GM12878 (cell line): Measurements from ENCODE around the gene SPATS2L. TPM values are rescaled to one million over a fixed set of nuclear protein-coding genes. Genes with fewer than 3 reads are reported as not detected.

Source experiments
- ATAC-seq: fragments of 200-7000 bp; cut with Tn5 transposase; 3 replicates; pipeline ENCODE4 v1.9.1; 2020; ENCODE audit warnings: mild to moderate bottlenecking, moderate library complexity
- BruUV-seq: library from RNA; stranded (reverse); fragments of 400-500 nt; replicated peaks from 2 replicates; lab custom pipeline; 2021; lab: Mats Ljungman, UMichigan
- CTCF ChIA-PET: fragments of 300-600 bp; sonication (Branson Sonifier 250); formaldehyde crosslinking; extraction: SDS; loops from one replicate; lab custom pipeline; 2021; ENCODE audit warnings: inconsistent platforms; lab: Yijun Ruan, JAX
- POLR2A ChIA-PET: fragments of 350-600 bp; formaldehyde crosslinking; extraction: SDS; loops from one replicate; lab custom pipeline; 2021; ENCODE audit warnings: inconsistent platforms; lab: Charles Lee
- RAD21 ChIA-PET: fragments of 300-600 bp; sonication (Branson Sonifier 250); formaldehyde crosslinking; loops from one replicate; lab custom pipeline; 2023; ENCODE audit warnings: antibody characterized with exemption; ENCODE audit not compliant: unreplicated experiment; lab: Charles Lee
- SMC1A ChIA-PET: fragments of 300-600 bp; sonication (Branson Sonifier 250); formaldehyde crosslinking; loops from one replicate; lab custom pipeline; 2023; ENCODE audit not compliant: unreplicated experiment, uncharacterized antibody; lab: Charles Lee
- DNase-seq: peaks from one replicate; pipeline ENCODE4 v3.0.0-alpha.2; 2011; ENCODE audit warnings: low read depth, low spot score
- FAIRE-seq: peaks from 3 replicates; lab custom pipeline; 2011; peaks lifted over from hg19 to GRCh38; lab: Jason Lieb, UNC
- H2AFZ ChIP-seq: 2 replicates; pipeline ENCODE4 v1.6.0; 2011; ENCODE audit warnings: low read depth, low read length, control low read depth; ENCODE audit not compliant: control insufficient read depth
- H3K27ac ChIP-seq: 2 replicates; pipeline ENCODE4 v1.5.1; 2011; ENCODE audit warnings: control low read depth; ENCODE audit not compliant: control insufficient read depth, insufficient read depth
- H3K27me3 ChIP-seq, 2 experiments: replicated peaks in 1 of 2; 2 replicates each; pipeline versions ENCODE4 v1.6.0 to v1.6.1; 2011; ENCODE audit warnings: low read length in 1 of 2; ENCODE audit not compliant: control insufficient read depth in 2 of 2, insufficient read depth in 2 of 2
- H3K36me3 ChIP-seq, 2 experiments: 2 replicates each; pipeline ENCODE4 v1.5.1; 2011; ENCODE audit warnings: low read length in 1 of 2; ENCODE audit not compliant: control insufficient read depth in 2 of 2, insufficient read depth in 2 of 2
- H3K4me1 ChIP-seq: 2 replicates; pipeline ENCODE4 v1.6.1; 2011; ENCODE audit warnings: mild to moderate bottlenecking, low read length, moderate library complexity, mixed read lengths; ENCODE audit not compliant: control insufficient read depth, insufficient read depth
- H3K4me2 ChIP-seq: 2 replicates; pipeline ENCODE4 v1.6.0; 2011; ENCODE audit warnings: control low read depth; ENCODE audit not compliant: control insufficient read depth, insufficient read depth
- H3K4me3 ChIP-seq: fragments of 200-600 bp; sonication (generic); 2 replicates; pipeline ENCODE4 v1.5.1; 2016
- H3K79me2 ChIP-seq: 2 replicates; pipeline ENCODE4 v1.6.0; 2011; ENCODE audit warnings: low read length; ENCODE audit not compliant: control insufficient read depth, insufficient read depth
- H3K9ac ChIP-seq: 2 replicates; pipeline ENCODE4 v1.8.0; 2011; ENCODE audit warnings: low read length, control low read depth, mixed read lengths; ENCODE audit not compliant: control insufficient read depth, insufficient read depth
- H3K9me3 ChIP-seq: replicated peaks from 3 replicates; pipeline ENCODE4 v1.5.1; 2011; ENCODE audit warnings: mild to moderate bottlenecking, low read length; ENCODE audit not compliant: control insufficient read depth, insufficient read depth
- H4K20me1 ChIP-seq: 2 replicates; pipeline ENCODE4 v1.6.0; 2011; ENCODE audit not compliant: control insufficient read depth, insufficient read depth
- ASH2L ChIP-seq: fragments of 300-600, 200-600 bp; sonication (generic); IDR thresholded peaks from 2 replicates; pipeline ENCODE4 v1.6.1; 2017; ENCODE audit warnings: low read depth, mild to moderate bottlenecking, borderline replicate concordance
- CBFB ChIP-seq: IDR thresholded peaks from 2 replicates; pipeline ENCODE4 v1.6.1; 2016; ENCODE audit warnings: antibody characterized with exemption, low read depth
- CHD2 ChIP-seq: IDR thresholded peaks from 2 replicates; pipeline ENCODE4 v1.6.1; 2011; ENCODE audit warnings: low read depth, low read length, improper control_type of control experiment, borderline replicate concordance
- MYB ChIP-seq: fragments of 150-350 bp; IDR thresholded peaks from 2 replicates; pipeline ENCODE4 v1.6.1; 2014; ENCODE audit warnings: mild to moderate bottlenecking, low read depth, low read length, borderline replicate concordance
- NFIC ChIP-seq: IDR thresholded peaks from 2 replicates; pipeline ENCODE4 v1.6.1; 2012; ENCODE audit warnings: low read depth, mild to moderate bottlenecking, inconsistent platforms, low read length, moderate library complexity
- NFXL1 ChIP-seq: fragments of 450-650 bp; IDR thresholded peaks from 2 replicates; pipeline ENCODE4 v1.6.1; 2017; ENCODE audit warnings: antibody characterized with exemption, mild to moderate bottlenecking, borderline replicate concordance
- NFYB ChIP-seq: IDR thresholded peaks from 2 replicates; pipeline ENCODE4 v1.6.1; 2011; ENCODE audit warnings: low read depth, mild to moderate bottlenecking, low read length, improper control_type of control experiment, moderate library complexity; ENCODE audit not compliant: insufficient read depth
- PML ChIP-seq: IDR thresholded peaks from 2 replicates; pipeline ENCODE4 v1.6.1; 2012; ENCODE audit warnings: low read length, inconsistent platforms
- POLR2A ChIP-seq: IDR thresholded peaks from 2 replicates; pipeline ENCODE4 v1.6.1; 2011; ENCODE audit warnings: low read depth, mild to moderate bottlenecking, low read length
- REST ChIP-seq: IDR thresholded peaks from 2 replicates; pipeline ENCODE4 v1.6.1; 2012; ENCODE audit warnings: mild to moderate bottlenecking, low read depth, low read length
- SMAD1 ChIP-seq: fragments of 450-650 bp; IDR thresholded peaks from 2 replicates; pipeline ENCODE4 v1.6.1; 2018; ENCODE audit warnings: mild to moderate bottlenecking, low read depth; ENCODE audit not compliant: partially characterized antibody
- STAT3 ChIP-seq: IDR thresholded peaks from 2 replicates; pipeline ENCODE4 v1.6.1; 2011; ENCODE audit warnings: low read depth, low read length, improper control_type of control experiment
- TCF3 ChIP-seq: IDR thresholded peaks from 2 replicates; pipeline ENCODE4 v1.6.1; 2012; ENCODE audit warnings: low read depth, mild to moderate bottlenecking, low read length, borderline replicate concordance; ENCODE audit not compliant: insufficient read depth
- ZNF207 ChIP-seq: fragments of 450-650 bp; IDR thresholded peaks from 2 replicates; pipeline ENCODE4 v1.6.1; 2014; ENCODE audit warnings: antibody characterized with exemption, mild to moderate bottlenecking, borderline replicate concordance
- ZNF687 ChIP-seq: fragments of 450-650 bp; IDR thresholded peaks from 2 replicates; pipeline ENCODE4 v1.6.1; 2017; ENCODE audit warnings: mild to moderate bottlenecking, moderate library complexity
- WGBS: methylation state at CpG from one replicate; pipeline ENCODE4 v1.1.6; 2016; ENCODE audit warnings: low lambda C conversion rate; ENCODE audit not compliant: insufficient replicate concordance, insufficient coverage; ENCODE audit errors: missing lambda C conversion rate; 5-methylcytosine and 5-hydroxymethylcytosine counted together
- in situ Hi-C: fragments of 300-500 bp; cut with MboI; formaldehyde crosslinking; loops from 9 replicates; pipeline ENCODE4 v1.14.3; 2018; ENCODE audit warnings: mixed read lengths
- intact Hi-C: fragments of 100-400 bp; cut with micrococcal nuclease; formaldehyde crosslinking; loops from one replicate; pipeline ENCODE4 v1.14.2; 2022; ENCODE audit not compliant: unreplicated experiment
- polyA plus RNA-seq, 11 experiments: library from polyadenylated mRNA; depleted of rRNA in 4 of 11; unstranded in 6 of 11; stranded (reverse) in 5 of 11; fragments of >200 nt; fragmentation: Nextera tagmentation in 4 of 11; fragmentation: Illumina TruSeq in 1 of 11; extraction: Ambion mirVana in 4 of 11; extraction: Trizol in 1 of 11; gene quantifications; 1 replicate in 1 of 11; 2 replicates in 10 of 11; pipeline versions ENCODE4 v1.2.1 to v1.2.3, GENCODE V29; 2011 to 2016; ENCODE audit warnings: inconsistent platforms in 2 of 11, missing spikeins in 2 of 11, low read depth in 1 of 11
- total RNA-seq, 4 experiments: library from RNA; depleted of rRNA in 3 of 4; stranded (reverse); fragments of >200 nt in 3 of 4; fragmentation: Illumina TruSeq in 1 of 4; extraction: Trizol in 1 of 4; gene quantifications; 2 replicates each; pipeline versions ENCODE4 v1.2.1 to v1.2.3, GENCODE V29; 2013 to 2021

Gene SPATS2L
- total and polyA plus RNA-seq, 10 of the 15 experiments (the other 5 are each of a cell fraction or from before 2014, with no cell fraction given): 5.2 to 30.0 (median 20.1) TPM

DNA sequence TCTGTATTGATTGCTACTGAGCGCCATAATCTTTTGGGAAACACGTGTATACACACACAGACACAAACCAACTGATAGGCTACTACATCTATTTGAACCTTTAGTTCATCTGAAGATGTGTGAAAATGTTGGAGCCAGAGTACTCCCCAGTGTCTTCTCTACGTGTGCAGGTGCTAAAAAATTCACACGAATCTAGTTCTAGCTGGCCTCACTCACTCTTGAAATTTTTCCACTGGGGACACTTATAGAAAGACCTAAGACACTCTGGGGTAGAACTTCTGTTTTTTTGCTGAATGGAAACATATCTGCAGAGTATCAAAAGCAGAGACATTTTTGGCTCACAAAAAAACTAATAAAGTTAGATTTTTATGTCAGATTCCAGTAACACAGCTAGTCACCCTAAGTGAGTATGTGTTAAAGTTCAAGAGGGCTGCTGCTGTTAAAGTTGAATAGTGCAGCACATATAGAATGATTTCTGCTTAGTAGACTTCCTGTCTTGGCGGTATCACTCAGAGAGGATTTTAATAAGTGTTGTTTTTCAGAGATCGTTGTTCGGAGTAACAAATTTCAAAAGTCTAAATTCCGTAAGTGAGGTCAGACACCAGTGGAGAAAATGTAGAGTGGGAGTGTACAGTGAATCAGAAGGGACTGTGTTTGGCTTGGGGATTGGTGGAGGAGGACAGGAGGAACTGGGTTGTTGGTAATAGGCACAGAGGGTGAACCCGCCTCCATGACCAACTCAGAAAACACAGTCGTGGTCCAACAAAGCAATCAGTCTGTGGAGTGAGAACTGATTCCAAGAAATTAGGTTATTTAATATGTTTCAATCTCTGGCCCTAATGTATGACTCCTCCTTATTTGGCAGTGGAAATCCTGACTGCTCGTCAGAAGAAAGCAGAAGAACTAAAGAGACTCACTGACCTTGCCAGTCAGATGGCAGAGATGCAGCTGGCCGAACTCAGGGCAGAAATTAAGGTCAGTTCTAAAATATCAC is 160.2 kb downstream of the SPATS2L start:
- POLR2A ChIA-PET: interaction anchor here (2.1 kb wide), 1 partner anchor 10 kb away, joined by 7 read pairs; no protein-coding TSS in a partner anchor
- TF ChIP-seq ZNF207 (no peak), ASH2L (no peak), REST (no peak), PML (no peak), NFYB (no peak), TCF3 (no peak), NFIC (no peak), SMAD1 (no peak), STAT3 (no peak), CBFB (no peak), POLR2A (no peak), CHD2 (no peak), ZNF687 (no peak), NFXL1 (no peak), MYB (no peak)

More for the DNA sequence above, 160.2 kb downstream of the SPATS2L start:
- FAIRE-seq: no peak
- RAD21 ChIA-PET: interaction anchor here (0.9 to 1.3 kb wide), 5 partner anchors 14 to 482 kb away, joined by 3 to 4 read pairs (median 3); no protein-coding TSS in a partner anchor
- no peak overlapping the region for H2AFZ ChIP-seq
- no TSS peak for BruUV-seq
- H3K4me3 ChIP-seq: no peak overlapping the region
- H3K9me3 ChIP-seq: no peaks in the 10 kb centered on the region
- ATAC-seq: no peak
- no peak overlapping the region for H3K4me2 ChIP-seq
- no peaks in the 10 kb centered on the region for H4K20me1 ChIP-seq
- in situ Hi-C loops: no loop called here
- peaks cover 12% of the 10 kb centered on the region for H3K4me1 ChIP-seq
- H3K79me2 ChIP-seq: no peaks in the 10 kb centered on the region
- WGBS: 70% methylated on average over 12 of the region's 12 CpGs
- SMC1A ChIA-PET: interaction anchor here (0.7 to 2.1 kb wide), 3 partner anchors 12 to 481 kb away, joined by 4 to 11 read pairs (median 5); no protein-coding TSS in a partner anchor
- intact Hi-C loops: no loop called here
- H3K9ac ChIP-seq: no peak overlapping the region
- CTCF ChIA-PET: interaction anchor here (0.8 to 2.2 kb wide), 5 partner anchors 12 to 487 kb away, joined by 3 to 15 read pairs (median 7); no protein-coding TSS in a partner anchor
- no peak overlapping the region for H3K27ac ChIP-seq
- peaks cover 0 to 4% of the 10 kb centered on the region in 2 experiments; a peak in 3 of 4 replicates for H3K36me3 ChIP-seq
- DNase-seq: no peak
- H3K27me3 ChIP-seq: no peaks in the 10 kb centered on the region
